ENCODE results near the gene YJU2. TPM values are rescaled to one million over a fixed set of nuclear protein-coding genes. Genes with fewer than 3 reads are reported as not detected.
A peak's percentile ranks its signal among the peaks of the same experiment; 100 is the strongest.

YJU2 gene
- total and polyA plus RNA-seq, 2 of the 13 experiments (the other 11 are each of a cell fraction or from before 2014, with no cell fraction given) = 9.3 to 17.9 TPM

DNA sequence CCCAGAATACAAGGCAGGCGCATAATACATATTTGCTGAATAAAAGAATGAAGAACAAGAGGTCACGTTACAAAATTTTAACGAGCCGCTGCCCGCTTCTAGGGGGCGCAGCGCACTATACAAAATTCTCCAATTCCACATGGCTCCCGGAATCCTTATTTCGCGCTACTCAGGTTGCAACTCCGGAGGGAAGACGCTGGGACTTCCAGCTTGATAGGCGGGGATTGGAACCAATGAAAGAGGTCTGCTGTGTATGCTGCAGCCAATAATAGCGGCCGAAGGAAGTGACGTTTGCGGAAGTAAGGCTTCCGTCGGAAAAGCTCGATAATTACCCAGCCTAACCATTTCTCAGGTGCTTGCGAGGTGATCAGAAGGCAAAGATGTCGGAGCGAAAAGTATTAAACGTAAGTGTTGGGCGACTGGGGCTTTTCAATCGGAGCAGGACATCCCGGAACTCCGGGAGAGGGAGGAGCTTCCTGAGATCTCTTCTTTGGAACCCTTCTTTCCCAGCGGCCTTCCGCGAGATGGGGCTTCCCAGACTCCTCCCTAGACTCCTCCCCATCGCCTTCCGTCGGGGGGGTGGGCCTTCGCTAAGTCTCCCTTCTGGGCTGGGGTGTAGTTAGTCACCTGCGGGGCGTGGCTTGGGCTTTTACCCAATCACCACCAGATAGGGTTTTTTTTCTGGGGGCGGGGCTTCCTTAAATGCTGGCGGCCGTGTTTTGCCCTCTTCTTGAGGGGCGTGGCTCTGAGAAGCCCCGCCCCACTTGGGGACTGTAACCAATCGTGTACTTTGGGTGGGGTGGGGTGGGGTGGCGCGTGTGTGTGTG, at the start of gene YJU2 (continued):
- no peak for TF ChIP-seq MED8 (CRISPR knock-in tag; IDR thresholded peaks at IDR 0.05; ENCODE audit: insufficient replicate concordance)
- no peak for TF ChIP-seq PRMT3 (CRISPR knock-in tag; IDR thresholded peaks at IDR 0.05; ENCODE audit: borderline replicate concordance, low read depth)
- no peak; the same call in 1 of the 2 replicates for TF ChIP-seq ZSCAN21 (CRISPR knock-in tag; IDR thresholded peaks at IDR 0.05; ENCODE audit: borderline replicate concordance)
- TF ChIP-seq MTA3 (CRISPR knock-in tag; IDR thresholded peaks at IDR 0.05) = no peak
- TF ChIP-seq ZNF17 (CRISPR knock-in tag; IDR thresholded peaks at IDR 0.05) = no peak
- no peak for TF ChIP-seq ZNF451 (CRISPR knock-in tag; IDR thresholded peaks at IDR 0.05)
- TF ChIP-seq ZNF160 (CRISPR knock-in tag; IDR thresholded peaks at IDR 0.05) = no peak
- TF ChIP-seq IKZF1 (IDR thresholded peaks at IDR 0.05) = no peak
- TF ChIP-seq ZNF770 (CRISPR knock-in tag; IDR thresholded peaks at IDR 0.05) = peak; percentile 62; the same call in 1 of the 2 replicates
- TF ChIP-seq TP53 (CRISPR knock-in tag; conservative IDR thresholded peaks at IDR 0.05) = peak; percentile 80; the same call in 1 of the 2 replicates
- TF ChIP-seq, protein P1, sequence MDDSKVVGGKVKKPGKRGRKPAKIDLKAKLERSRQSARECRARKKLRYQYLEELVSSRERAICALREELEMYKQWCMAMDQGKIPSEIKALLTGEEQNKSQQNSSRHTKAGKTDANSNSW (CRISPR knock-in tag; IDR thresholded peaks at IDR 0.05; ENCODE audit: borderline replicate concordance) = no peak
- TF ChIP-seq, protein P2, sequence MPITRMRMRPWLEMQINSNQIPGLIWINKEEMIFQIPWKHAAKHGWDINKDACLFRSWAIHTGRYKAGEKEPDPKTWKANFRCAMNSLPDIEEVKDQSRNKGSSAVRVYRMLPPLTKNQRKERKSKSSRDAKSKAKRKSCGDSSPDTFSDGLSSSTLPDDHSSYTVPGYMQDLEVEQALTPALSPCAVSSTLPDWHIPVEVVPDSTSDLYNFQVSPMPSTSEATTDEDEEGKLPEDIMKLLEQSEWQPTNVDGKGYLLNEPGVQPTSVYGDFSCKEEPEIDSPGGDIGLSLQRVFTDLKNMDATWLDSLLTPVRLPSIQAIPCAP (CRISPR knock-in tag; IDR thresholded peaks at IDR 0.05; ENCODE audit: low read depth) = no peak
- TF ChIP-seq FOXK1 (CRISPR knock-in tag; IDR thresholded peaks at IDR 0.05; ENCODE audit: borderline replicate concordance, low read depth) = peak; percentile 85; the same call in 1 of the 2 replicates
- TF ChIP-seq, protein P3, sequence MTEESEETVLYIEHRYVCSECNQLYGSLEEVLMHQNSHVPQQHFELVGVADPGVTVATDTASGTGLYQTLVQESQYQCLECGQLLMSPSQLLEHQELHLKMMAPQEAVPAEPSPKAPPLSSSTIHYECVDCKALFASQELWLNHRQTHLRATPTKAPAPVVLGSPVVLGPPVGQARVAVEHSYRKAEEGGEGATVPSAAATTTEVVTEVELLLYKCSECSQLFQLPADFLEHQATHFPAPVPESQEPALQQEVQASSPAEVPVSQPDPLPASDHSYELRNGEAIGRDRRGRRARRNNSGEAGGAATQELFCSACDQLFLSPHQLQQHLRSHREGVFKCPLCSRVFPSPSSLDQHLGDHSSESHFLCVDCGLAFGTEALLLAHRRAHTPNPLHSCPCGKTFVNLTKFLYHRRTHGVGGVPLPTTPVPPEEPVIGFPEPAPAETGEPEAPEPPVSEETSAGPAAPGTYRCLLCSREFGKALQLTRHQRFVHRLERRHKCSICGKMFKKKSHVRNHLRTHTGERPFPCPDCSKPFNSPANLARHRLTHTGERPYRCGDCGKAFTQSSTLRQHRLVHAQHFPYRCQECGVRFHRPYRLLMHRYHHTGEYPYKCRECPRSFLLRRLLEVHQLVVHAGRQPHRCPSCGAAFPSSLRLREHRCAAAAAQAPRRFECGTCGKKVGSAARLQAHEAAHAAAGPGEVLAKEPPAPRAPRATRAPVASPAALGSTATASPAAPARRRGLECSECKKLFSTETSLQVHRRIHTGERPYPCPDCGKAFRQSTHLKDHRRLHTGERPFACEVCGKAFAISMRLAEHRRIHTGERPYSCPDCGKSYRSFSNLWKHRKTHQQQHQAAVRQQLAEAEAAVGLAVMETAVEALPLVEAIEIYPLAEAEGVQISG (CRISPR knock-in tag; IDR thresholded peaks at IDR 0.05) = peak; percentile 94
- 0 out of 2 replicates have a peak, but pooled peaks have one; percentile 46 for TF ChIP-seq ZBTB21 (CRISPR knock-in tag; IDR thresholded peaks at IDR 0.05)
- 0 out of 2 replicates have a peak, but pooled peaks have one; percentile 47 for TF ChIP-seq MIER2 (CRISPR knock-in tag; IDR thresholded peaks at IDR 0.05)
- peak; percentile 25; the same call in 1 of the 2 replicates for TF ChIP-seq ZBTB33 (CRISPR knock-in tag; IDR thresholded peaks at IDR 0.05)
- 0 out of 2 replicates have a peak, but pooled peaks have one; percentile 45 for TF ChIP-seq RNF2 (conservative IDR thresholded peaks at IDR 0.05; ENCODE audit: low read depth)
- 0 out of 2 replicates have a peak, but pooled peaks have one; percentile 76 for TF ChIP-seq ATF2 (CRISPR knock-in tag; IDR thresholded peaks at IDR 0.05)
